SK-N-DZ (cell line): Measurements from ENCODE around the gene FBLN1. TPM values are rescaled to one million over a fixed set of nuclear protein-coding genes. Genes with fewer than 3 reads are reported as not detected.
"Not testable (repeated sequence)": the region's sequence is repeated elsewhere in the genome, so short reads cannot be mapped to it uniquely, and the experiment has no call there.

Experiments used
- DNase-seq: peaks from one replicate; pipeline ENCODE4 v3.0.0-alpha.2; 2015; ENCODE audit warnings: low spot score
- polyA plus RNA-seq, 2 experiments: library from polyadenylated mRNA; depleted of rRNA; stranded (reverse); fragments of >200 nt; gene quantifications; 2 replicates each; pipeline ENCODE4 v1.2.3, GENCODE V29; 2014

FBLN1 gene, protein sequence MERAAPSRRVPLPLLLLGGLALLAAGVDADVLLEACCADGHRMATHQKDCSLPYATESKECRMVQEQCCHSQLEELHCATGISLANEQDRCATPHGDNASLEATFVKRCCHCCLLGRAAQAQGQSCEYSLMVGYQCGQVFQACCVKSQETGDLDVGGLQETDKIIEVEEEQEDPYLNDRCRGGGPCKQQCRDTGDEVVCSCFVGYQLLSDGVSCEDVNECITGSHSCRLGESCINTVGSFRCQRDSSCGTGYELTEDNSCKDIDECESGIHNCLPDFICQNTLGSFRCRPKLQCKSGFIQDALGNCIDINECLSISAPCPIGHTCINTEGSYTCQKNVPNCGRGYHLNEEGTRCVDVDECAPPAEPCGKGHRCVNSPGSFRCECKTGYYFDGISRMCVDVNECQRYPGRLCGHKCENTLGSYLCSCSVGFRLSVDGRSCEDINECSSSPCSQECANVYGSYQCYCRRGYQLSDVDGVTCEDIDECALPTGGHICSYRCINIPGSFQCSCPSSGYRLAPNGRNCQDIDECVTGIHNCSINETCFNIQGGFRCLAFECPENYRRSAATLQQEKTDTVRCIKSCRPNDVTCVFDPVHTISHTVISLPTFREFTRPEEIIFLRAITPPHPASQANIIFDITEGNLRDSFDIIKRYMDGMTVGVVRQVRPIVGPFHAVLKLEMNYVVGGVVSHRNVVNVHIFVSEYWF
- 94.6 and 108 TPM in 2 replicates for polyA plus RNA-seq (2014; cell fraction: cytosol; rRNA removed)
- polyA plus RNA-seq (2014; cell fraction: nucleus; rRNA removed), result 61.4 and 109 TPM in 2 replicates

DNA sequence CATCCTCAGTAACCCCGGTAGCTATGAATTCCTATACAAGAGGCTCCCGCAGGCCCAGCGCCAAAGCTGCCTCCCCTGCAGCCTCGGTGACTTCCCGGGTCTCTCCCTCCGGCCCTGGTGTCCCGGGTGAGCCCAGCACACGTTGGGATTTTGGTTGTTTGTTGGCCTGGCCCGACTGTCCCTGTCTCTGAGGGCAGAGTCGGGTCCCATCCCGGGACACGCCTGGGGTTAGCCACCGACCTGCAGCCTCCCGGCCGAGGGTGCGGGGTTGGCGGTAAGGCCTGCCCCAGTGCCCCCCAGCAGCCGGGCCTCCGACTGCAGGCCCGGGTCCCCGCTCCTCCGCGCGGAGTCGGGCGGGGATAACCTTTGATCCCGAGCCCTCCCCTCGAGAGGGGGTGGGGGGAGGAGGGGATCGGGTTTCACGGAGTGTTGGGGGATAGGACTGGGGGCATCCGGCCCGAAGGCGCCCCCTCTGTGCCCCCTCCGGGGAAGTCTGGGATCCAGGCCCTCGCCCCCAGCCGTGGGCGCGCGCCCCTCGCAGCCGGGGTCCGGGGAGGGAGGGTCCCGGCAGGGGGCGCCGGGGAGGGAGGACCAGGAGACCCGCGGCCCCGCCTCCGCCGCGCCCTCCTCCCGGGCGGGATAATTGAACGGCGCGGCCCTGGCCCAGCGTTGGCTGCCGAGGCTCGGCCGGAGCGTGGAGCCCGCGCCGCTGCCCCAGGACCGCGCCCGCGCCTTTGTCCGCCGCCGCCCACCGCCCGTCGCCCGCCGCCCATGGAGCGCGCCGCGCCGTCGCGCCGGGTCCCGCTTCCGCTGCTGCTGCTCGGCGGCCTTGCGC is at the start of gene FBLN1:
TSS of gene FBLN1 (plus strand) at position 669 of the 835 bp plus-strand sequence. CDS start at position 772, 103 bp downstream.
- peak; percentile 72 for DNase-seq

DNA sequence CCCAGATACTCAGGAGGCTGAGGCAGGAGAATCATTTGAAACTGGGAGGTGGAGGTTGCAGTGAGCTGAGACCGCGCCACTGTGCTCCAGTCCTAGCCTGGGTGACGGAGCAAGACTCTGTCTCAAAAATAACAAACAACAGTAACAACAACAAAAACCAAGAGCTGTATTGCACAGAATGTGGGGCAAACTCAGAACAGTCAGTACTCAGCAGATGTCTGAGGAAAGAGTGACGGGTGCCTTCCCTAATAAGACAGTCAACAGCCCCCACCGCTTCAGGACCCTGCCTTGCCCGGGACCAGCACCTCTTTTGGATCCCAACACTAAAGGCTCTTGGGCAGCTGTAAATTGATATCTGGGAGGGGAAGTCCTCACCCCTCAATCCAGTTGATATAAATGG is 48.9 kb upstream of the FBLN1 start:
- no peak for DNase-seq

DNA sequence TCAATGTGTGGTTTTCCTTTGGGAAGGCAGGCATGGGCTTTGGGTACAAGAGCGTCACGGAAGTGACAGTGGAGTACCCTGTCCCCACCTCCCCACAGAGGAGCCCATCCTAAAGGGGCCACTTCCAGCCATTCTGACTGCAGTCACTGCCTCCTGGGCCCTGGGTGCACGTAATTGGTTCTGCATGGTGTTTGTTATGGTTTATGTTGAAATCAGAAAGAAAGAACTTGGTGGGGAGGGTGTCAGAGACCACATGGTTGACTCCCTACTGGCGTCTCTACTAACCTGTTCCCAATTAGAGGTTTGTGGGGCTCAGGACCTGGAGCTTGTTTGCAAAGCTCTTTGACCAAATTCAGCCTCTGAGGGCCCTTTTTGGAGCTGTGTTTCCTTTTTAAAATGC is 48.4 kb upstream of the FBLN1 start:
- DNase-seq, result no peak

DNA sequence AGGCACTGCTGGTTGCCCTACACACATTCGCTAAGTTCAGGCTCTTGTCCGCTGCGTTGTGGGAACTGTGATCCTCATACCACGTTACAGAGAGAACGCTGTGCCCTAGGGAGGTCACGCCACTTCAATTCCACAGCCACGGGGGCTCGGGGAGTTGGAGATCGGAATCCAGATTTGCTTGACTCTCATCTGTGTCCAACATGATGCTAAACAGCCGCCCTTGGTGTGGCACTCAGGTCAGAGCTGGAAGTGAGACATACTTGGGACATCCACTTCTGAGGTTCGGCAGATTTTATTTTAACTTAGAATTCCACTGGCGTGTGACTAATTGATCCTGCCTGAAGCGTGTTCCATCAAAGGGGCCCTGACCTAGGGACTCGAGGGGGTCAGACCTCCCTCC is 47.5 kb upstream of the FBLN1 start:
- DNase-seq, result peak; percentile 70

DNA sequence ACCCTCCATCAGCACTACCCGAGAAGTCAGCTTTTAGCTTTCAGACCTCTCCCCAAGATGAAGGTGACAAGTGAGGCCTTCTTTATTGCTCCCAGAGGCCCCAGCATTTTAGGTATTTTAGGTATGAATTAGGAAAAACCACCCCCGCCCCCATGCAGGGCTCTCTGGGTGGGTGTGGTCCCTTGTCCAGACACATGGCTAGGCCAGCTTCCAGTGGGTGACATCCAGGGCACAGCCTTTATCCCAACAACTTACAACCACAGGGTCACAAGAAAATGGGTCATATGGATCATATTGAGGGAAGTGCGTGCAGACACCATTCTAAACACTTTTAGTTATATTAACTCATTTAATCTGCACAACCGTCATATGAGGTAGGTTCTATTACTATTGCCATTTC is 47.1 kb upstream of the FBLN1 start:
- DNase-seq, result no peak

DNA sequence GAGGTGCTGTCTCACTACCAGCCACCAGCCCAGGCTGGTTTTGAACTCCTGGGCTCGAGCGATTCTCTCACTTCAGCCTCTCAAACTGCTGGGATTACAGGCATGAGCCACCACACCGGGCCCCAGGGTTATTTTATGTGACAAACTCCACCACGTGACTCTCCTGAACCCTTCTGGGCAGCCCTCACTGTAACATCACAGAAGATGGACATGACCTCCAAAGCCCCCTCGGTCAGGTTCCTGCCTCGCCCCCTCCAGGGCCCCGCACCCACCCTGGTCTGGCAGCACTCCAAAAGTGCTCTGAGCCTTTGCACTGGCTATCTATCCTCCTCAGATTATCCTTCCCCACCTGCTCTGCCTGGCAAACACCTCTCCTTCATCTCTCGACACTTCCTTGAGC is 45.9 kb upstream of the FBLN1 start:
- no peak for DNase-seq

DNA sequence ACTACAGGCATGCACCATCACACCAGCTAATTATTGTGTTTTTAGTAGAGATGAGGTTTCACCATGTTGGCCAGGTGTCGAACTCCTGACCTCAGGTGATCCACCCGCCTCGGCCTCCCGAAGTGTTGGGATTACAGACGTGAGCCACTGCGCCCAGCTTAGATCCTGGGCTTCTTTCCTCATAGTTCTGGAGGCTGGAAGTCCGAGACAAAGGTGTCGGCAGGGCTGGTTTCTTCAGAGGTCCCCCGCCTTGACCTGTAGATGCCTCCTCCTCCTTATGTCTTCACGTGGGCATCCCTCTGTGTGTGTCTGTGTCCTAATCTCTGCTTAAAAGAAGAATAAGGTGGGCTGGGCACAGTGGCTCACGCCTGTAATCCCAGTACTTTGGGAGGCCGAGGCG is 44.2 kb upstream of the FBLN1 start:
- no peak for DNase-seq

DNA sequence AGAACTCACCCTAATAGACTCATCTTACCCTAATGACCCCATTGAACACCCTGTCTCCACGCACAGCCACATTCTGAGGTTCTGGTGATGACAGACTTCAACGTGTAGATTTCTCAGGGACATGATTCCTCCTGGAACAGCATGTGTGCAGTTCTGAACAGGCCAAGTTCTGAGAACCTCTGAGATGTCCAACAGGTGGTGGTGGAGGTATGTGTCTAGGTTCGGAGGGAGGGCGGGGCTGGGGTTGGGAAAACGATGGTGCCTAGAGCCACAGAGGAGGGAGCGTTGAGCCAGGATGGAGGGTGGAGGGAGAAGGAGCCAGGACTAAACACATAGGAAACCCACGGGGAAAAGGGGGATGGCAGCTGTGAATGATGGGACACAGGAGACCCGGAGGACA is 43.4 kb upstream of the FBLN1 start:
- no peak for DNase-seq

DNA sequence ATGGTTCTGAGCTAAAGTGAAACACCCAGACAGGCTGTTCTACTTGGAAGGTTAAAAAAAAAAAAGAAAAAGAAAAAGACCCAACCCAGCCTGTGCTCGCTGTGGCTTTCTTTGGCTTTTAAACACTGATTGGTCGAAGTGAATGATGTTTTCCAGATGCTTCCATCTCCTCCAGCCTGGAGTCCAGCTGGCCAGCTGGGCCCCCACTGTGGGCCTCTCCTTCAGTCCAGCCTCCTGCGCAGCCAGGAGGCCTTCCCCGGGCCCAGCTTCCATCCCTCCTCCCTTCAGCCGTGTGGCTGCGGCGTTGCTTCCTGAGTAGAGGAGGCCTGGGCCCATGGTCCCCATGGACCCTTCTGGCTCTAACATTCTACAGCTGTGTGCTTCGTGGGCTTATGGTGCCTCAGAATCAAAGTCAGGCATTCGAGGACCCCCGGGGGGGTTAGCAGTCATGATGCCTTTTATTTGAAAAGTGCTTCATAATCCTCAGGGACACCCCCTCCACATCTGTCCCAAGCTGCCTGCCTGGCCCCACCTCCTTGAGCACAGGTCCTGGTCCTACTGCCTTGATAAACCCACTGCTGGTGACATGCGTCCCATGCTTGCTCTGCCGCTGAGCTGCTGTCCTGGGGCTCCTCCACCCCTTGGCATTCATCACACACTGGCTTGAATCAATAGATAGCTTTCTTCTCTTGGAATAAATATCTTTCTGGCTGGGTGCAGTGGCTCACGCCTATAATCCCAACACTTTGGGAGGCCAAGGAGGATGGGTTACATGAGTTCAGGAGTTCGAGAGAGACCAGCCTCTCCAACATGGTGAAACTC is 42.2 kb upstream of the FBLN1 start:
- DNase-seq, result peak; percentile 87

DNA sequence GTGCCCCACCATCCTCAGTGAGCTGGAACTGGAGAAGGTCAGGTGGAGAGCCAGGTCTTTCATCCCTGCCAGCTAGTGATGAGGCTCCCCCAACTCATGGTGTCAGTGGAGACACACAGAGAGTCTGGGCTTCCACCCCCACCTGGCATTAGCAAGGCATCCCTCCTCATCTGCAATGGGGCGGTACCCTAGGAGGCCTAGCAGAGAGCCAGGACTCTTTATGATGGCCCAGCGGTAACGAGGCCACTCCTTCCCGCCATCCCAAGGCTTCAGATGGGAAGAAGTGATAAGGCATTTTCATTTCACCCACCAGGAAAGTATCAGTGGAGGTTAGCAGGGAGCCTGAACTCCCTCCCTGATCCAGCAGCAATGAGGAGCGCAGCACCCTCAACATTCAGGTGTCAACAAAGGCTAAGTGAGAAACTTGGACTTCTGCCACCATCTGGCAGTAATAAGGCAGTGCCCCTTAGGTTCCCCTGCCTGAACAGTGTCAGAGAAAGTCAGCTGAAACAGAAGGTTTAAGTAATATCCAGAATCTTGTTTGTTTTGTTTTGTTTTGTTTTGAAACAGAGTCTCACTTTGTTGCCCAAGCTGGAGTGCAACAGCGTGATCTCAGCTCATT is 40.5 kb upstream of the FBLN1 start:
- DNase-seq, result peak; percentile 60

DNA sequence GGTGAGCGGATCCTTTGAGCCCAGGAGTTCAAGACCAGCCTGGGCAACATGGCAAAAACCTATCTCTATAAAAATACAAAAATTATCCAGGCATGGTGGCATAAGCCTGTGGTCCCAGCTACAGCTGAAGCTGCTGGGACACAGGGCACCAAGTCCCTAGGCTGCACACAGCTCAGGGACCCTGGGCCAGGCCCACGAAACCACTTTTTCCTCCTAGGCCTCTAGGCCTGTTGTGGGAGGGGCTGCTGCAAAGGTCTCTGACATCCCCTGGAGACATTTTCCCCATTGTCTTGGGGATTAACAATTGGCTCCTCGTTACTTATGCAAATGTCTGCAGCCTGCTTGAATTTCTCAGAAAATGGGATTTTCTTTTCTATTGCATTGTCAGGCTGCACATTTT is 39.0 kb upstream of the FBLN1 start:
- not testable (repeated sequence) for DNase-seq

DNA sequence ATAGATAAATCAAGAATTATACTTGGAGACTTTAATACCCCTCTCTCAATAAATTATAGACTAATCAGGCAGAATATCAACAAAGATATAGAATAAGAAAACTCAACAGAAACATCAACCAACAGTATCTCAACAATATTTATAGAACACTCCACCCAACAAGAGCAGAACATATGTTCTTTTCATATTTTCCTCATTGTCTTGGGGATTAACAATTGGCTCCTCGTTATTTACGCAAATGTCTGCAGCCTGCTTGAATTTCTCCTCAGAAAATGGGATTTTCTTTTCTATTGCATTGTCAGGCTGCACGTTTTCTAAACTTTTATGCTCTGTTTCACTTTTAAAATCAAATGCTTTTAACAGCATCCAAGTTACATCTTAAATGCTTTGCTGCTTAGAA is 37.0 kb upstream of the FBLN1 start:
- DNase-seq, result no peak

DNA sequence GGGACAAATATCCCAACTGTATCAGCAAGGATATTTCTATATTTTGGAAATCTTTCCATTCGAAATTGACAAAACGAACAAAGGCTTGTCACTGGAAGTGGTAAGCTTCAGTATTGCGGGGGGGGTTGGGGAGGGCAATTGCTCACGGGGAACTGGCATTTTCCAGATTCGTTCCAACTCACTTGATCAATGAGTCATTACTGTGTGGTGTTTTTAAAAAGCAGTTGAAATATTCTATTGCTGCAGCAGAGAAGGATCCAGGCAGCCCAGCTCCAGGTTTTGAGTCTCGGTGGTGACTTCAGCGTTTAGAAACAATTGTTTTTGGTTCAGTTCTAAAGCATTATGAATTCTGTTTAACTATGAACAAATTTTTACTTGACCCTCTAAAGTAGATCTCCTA is 33.8 kb upstream of the FBLN1 start:
- no peak for DNase-seq

DNA sequence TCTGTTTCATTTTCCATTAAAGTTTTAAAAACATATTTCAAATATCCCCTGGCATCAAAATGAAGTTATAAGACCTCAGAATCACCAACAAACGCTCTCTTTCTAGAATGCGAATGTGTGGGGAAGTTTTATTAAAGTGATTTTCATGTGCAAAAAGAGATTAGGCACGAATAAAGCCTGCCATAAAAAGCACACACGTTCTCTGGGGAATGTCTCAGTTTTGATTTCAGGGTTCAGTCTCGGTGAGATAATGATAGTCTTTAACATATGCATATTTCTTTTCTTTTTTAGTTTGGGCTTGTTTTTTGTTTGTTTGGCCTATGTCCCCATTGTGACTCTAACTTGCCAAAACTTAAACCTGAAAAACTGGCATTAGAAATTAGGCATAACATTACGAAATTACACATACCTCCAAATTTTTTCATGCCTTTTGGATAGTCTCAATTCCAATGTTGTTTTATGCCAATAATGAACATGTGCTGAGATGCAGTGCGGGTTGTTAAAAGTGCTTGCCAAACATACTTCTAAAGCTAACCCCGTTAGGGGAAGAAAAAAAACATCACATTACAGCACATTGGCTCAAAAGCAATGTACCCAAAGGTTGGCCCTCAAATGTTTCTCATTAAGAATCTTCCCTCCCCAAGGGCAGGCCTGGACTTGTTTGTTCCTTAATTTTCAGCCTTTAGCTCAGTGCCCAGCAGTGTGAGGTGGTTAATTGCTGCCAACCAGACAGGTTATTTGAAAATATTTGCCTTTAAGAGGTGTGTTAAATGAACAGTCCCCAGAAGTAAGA is 33.2 kb upstream of the FBLN1 start:
- DNase-seq, result no peak

DNA sequence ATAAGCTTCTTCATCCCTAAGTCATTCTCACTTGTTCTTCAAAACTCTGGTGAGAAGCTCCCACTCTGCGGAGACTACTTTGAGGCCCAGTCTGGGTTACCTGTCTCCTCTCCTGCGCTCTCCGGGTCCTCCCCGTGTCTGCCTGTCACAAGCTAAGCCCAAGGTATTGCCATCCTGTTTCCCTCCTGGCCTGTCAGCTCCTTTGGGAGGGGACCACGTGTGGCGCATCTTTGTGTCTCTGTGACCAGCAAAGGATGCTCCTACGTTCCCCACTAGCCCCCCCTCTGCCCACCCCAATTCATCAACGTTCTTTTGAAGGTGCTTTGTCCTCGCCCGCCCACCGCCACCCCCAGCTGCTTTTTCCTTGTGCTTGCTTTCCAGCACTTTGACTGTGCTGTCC is 31.8 kb upstream of the FBLN1 start:
- DNase-seq, result no peak

DNA sequence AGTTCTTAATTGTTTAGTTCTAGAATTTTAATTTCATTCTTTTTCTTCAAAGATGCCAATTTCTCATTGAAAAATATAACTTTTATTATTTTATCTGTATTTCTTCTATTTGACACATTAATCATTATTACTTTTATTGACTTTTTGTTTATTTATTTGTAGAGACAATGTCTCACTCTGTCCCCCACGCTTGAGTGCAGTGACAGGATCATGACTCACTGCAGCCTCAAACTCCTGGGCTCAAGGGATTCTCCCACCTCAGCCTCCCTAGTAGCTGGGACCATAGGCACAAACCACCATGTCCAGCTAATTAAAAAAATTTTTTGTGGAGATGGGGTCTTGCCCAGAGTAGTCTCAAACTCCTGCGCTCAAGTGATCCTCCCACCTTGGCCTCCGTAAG is 30.3 kb upstream of the FBLN1 start:
- DNase-seq, result no peak

DNA sequence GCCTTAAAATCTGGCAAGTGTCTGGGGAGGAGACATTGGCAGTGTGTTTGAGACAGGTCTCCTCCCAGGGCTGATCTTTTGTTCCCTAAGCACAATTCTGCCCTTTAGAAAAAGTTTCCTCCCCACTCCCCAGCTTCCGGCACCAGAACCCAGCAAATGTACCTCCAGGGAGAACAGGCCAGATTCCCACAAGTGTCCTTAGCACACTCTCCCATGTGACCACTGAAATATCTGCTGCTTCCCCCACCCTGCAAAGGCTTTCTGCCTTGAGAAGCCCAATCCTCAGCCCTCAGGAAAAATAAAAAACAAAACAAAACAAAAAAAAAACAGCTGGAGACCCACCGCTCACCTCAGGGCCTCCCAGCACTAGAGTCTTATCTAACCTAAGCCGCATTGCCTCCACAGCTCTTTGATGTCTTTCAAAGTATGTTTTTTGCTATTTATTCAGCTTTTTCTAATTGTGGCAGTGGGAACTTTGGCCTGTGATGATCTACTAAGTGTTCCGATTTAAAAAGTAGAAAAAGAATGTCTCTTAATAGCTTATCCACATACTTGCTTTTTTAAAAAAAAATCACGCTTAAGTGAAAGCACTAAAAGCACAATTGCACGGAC is 29.0 kb upstream of the FBLN1 start:
- DNase-seq, result no peak

DNA sequence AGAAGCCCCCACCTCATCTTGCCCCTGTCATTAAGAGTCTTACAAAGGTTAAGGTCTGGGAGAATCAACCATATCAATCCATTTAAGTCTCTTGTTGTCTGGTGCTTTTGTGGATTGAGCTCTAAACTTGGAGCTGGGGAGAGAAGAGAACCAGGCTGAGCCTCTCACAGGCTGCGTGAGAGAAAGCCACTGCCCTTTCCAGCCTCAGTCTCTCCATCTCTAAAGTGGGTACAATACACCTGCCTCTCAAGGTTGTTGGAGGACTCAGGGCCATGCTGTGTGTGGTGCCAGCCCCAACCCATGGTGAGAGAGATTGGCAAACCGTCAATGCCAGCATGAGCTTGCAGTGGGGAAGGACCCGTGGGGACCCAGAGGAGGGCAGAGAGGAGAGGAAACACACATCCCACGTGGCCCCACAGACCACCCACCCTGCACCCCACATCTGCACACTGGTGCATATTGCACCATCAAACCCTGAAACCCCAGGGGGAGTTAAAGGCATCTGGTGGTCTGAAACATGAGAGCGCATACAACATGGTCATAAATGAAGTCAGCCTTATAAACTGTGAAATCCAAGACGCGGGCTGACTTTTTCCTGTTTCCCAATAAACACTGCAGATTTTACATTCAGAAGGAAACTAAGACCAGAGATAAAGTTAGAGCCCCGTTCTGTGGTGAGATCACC is 27.5 kb upstream of the FBLN1 start:
- no peak for DNase-seq
